Panc1 (cell line): ENCODE measurements around the gene MAEA. TPM values are rescaled to one million over a fixed set of nuclear protein-coding genes. Genes with fewer than 3 reads are reported as not detected.
A peak's percentile ranks its signal among the peaks of the same experiment; 100 is the strongest.

Experiments
- ATAC-seq: fragments of 200-7000 bp; cut with Tn5 transposase; 2 replicates; pipeline ENCODE4 v1.9.1; 2020; ENCODE audit warnings: mild to moderate bottlenecking, moderate library complexity
- BruUV-seq: library from RNA; stranded (reverse); fragments of 400-500 nt; replicated peaks from 2 replicates; lab custom pipeline; 2021; lab: Mats Ljungman, UMichigan
- CTCF ChIA-PET: fragments of 300-600 bp; sonication (Branson Sonifier 250); formaldehyde crosslinking; loops from one replicate; lab custom pipeline; 2022; ENCODE audit warnings: antibody characterized with exemption; lab: Charles Lee
- POLR2A ChIA-PET: fragments of 300-600 bp; sonication (Branson Sonifier 250); formaldehyde crosslinking; loops from one replicate; lab custom pipeline; 2022; ENCODE audit warnings: antibody characterized with exemption; lab: Charles Lee
- DNase-seq: peaks from one replicate; pipeline ENCODE4 v3.0.0-alpha.2; 2010; ENCODE audit warnings: low read depth, low spot score
- H3K27ac ChIP-seq: 2 replicates; pipeline ENCODE4 v1.5.1; 2011; ENCODE audit warnings: mild to moderate bottlenecking, low read length, inconsistent platforms
- H3K27me3 ChIP-seq: fragments of 200-500 bp; sonication (Bioruptor generic); 2 replicates; pipeline ENCODE4 v1.6.0; 2014; ENCODE audit warnings: low read length, inconsistent platforms; ENCODE audit not compliant: control insufficient read depth, insufficient read depth
- H3K36me3 ChIP-seq: fragments of 200-500 bp; sonication (Bioruptor generic); 2 replicates; pipeline ENCODE4 v1.5.1; 2014; ENCODE audit warnings: inconsistent platforms, mild to moderate bottlenecking, low read length, moderate library complexity; ENCODE audit not compliant: control insufficient read depth, insufficient read depth
- H3K4me1 ChIP-seq: 2 replicates; pipeline ENCODE4 v1.5.1; 2011; ENCODE audit warnings: inconsistent platforms, mild to moderate bottlenecking, low read length, moderate library complexity; ENCODE audit not compliant: control insufficient read depth, insufficient read depth
- H3K4me3 ChIP-seq, 2 experiments: 2 replicates each; pipeline ENCODE4 v1.5.1; 2011 to 2012; ENCODE audit warnings: low read depth in 2 of 2, low read length in 2 of 2, mild to moderate bottlenecking in 2 of 2, inconsistent platforms in 1 of 2, moderate library complexity in 1 of 2
- H3K9me3 ChIP-seq: fragments of 200-500 bp; sonication (Bioruptor generic); 2 replicates; pipeline ENCODE4 v1.5.1; 2014; ENCODE audit warnings: low read depth, mild to moderate bottlenecking, inconsistent platforms, low read length, moderate library complexity; ENCODE audit not compliant: control insufficient read depth, insufficient read depth
- POLR2AphosphoS5 ChIP-seq: IDR thresholded peaks from 2 replicates; pipeline ENCODE4 v1.6.1; 2012; ENCODE audit warnings: mild to moderate bottlenecking, low read depth, low read length, moderate library complexity
- SIN3A ChIP-seq: IDR thresholded peaks from 2 replicates; pipeline ENCODE4 v1.6.1; 2012; ENCODE audit warnings: low read depth, mild to moderate bottlenecking, low read length, moderate library complexity, borderline replicate concordance; ENCODE audit not compliant: insufficient read depth
- TCF7L2 ChIP-seq: IDR thresholded peaks from 2 replicates; pipeline ENCODE4 v1.6.1; 2011; ENCODE audit warnings: mild to moderate bottlenecking, low read depth, low read length, inconsistent platforms
- in situ Hi-C: cut with HindIII; loops from 2 replicates; pipeline ENCODE4 v1.10.0; 2016; ENCODE audit warnings: low sequenced_read_pairs, low pct_unique_long_range_greater_than_20kb
- intact Hi-C: fragments of 100-400 bp; cut with micrococcal nuclease; formaldehyde crosslinking; loops from one replicate; pipeline ENCODE4 v1.10.0; 2022; ENCODE audit not compliant: unreplicated experiment
- total RNA-seq: library from RNA; stranded (reverse); gene quantifications from one replicate; pipeline ENCODE4 v1.2.1, GENCODE V29; 2021; ENCODE audit not compliant: unreplicated experiment
- TF ChIP-seq, protein P1 (sequence below), 2 experiments: IDR thresholded peaks; 2 replicates each; pipeline ENCODE4 v1.6.1; 2011 to 2012; ENCODE audit warnings: low read depth in 2 of 2, control low read depth in 1 of 2, low read length in 1 of 2, mild to moderate bottlenecking in 1 of 2, moderate library complexity in 1 of 2; ENCODE audit not compliant: insufficient read depth in 1 of 2
- TF ChIP-seq, protein P2 (sequence below): fragments of 450-650 bp; IDR thresholded peaks from 2 replicates; pipeline ENCODE4 v1.5.1; 2017; ENCODE audit warnings: mild to moderate bottlenecking

MAEA gene
- total RNA-seq, 1 experiment from 2014 or later, result 62.3 TPM

DNA sequence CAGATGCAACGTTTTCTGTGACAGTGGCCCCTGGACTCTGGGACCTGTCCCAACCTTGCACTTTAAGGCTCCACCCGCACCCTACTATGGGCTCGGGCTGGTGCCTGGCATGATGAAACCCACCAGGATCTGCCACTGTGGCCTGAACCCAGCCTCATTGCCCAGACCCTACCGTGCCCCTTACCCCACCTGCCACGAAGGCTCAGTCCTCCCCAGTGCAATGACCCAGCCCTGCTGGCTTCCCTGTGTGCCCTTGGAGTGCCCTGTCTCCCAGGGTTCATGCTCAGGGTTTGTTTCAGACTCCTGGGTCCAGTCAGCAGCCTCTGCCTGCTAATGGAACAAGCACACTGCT, 60.5 kb downstream of the MAEA start:
- H3K4me3 ChIP-seq, result no peak overlapping the region
- ChIA-PET POLR2A (no interaction called here), CTCF (interaction anchor here (0.6 kb wide), 1 partner anchor 125 kb away, joined by 3 read pairs; no protein-coding TSS in a partner anchor)
- peaks cover 4% of the 10 kb centered on the region for H3K4me1 ChIP-seq
- TF ChIP-seq, protein P1, sequence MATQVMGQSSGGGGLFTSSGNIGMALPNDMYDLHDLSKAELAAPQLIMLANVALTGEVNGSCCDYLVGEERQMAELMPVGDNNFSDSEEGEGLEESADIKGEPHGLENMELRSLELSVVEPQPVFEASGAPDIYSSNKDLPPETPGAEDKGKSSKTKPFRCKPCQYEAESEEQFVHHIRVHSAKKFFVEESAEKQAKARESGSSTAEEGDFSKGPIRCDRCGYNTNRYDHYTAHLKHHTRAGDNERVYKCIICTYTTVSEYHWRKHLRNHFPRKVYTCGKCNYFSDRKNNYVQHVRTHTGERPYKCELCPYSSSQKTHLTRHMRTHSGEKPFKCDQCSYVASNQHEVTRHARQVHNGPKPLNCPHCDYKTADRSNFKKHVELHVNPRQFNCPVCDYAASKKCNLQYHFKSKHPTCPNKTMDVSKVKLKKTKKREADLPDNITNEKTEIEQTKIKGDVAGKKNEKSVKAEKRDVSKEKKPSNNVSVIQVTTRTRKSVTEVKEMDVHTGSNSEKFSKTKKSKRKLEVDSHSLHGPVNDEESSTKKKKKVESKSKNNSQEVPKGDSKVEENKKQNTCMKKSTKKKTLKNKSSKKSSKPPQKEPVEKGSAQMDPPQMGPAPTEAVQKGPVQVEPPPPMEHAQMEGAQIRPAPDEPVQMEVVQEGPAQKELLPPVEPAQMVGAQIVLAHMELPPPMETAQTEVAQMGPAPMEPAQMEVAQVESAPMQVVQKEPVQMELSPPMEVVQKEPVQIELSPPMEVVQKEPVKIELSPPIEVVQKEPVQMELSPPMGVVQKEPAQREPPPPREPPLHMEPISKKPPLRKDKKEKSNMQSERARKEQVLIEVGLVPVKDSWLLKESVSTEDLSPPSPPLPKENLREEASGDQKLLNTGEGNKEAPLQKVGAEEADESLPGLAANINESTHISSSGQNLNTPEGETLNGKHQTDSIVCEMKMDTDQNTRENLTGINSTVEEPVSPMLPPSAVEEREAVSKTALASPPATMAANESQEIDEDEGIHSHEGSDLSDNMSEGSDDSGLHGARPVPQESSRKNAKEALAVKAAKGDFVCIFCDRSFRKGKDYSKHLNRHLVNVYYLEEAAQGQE (IDR thresholded peaks at IDR 0.05; ENCODE audit: insufficient read depth in 1 of 2, low read depth in 2 of 2, low read length in 1 of 2), result no peak
- TF ChIP-seq TCF7L2 (no peak), SIN3A (no peak), POLR2AphosphoS5 (no peak)
- TF ChIP-seq, protein P2, sequence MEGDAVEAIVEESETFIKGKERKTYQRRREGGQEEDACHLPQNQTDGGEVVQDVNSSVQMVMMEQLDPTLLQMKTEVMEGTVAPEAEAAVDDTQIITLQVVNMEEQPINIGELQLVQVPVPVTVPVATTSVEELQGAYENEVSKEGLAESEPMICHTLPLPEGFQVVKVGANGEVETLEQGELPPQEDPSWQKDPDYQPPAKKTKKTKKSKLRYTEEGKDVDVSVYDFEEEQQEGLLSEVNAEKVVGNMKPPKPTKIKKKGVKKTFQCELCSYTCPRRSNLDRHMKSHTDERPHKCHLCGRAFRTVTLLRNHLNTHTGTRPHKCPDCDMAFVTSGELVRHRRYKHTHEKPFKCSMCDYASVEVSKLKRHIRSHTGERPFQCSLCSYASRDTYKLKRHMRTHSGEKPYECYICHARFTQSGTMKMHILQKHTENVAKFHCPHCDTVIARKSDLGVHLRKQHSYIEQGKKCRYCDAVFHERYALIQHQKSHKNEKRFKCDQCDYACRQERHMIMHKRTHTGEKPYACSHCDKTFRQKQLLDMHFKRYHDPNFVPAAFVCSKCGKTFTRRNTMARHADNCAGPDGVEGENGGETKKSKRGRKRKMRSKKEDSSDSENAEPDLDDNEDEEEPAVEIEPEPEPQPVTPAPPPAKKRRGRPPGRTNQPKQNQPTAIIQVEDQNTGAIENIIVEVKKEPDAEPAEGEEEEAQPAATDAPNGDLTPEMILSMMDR, result no peak
- no TSS peak for BruUV-seq
- no peaks in the 10 kb centered on the region for H3K9me3 ChIP-seq
- H3K27ac ChIP-seq, result no peak overlapping the region
- DNase-seq (no peak), ATAC-seq (no peak)
- no peaks in the 10 kb centered on the region for H3K36me3 ChIP-seq
- intact Hi-C loops, result no loop called here
- in situ Hi-C loops, result no loop called here
- no peaks in the 10 kb centered on the region for H3K27me3 ChIP-seq

DNA sequence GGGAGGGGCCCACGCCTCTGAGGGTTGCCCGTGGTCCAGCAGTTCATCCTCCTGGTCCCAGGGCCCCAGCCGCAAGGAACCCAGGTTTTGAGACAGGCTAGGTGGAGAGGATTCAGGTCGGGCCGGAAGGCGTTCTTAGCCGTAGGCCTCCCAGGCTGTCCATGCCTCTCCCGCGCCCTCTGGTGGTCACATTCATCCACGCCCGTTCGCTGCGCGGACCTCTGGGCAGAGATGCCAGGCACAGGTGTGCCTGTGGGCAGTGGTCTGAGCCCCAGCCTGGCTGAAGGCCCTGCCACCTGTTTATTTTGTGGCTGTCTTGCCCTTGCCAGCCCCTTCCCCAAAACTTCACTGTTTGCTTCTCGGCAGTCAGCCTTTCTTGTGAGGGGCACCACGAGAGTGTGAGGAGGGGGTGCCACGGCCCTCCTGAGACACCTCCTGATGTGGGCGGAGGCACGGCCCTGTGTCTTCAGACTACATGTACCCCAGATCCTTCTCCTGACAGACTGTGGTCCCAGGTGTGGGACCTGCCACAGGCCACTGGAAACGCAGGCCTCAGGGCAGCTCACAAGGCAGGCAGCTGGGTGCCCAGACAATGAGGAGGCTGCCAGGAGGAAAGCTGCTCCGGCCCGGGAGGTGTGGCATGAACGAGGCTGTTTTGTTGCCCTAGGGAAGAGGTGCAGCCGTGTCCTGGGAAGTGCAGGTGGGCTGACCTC, 62.3 kb downstream of the MAEA start:
- H3K4me1 ChIP-seq, result peaks cover 4% of the 10 kb centered on the region
- TF ChIP-seq POLR2AphosphoS5, result no peak
- TF ChIP-seq, protein P1 (IDR thresholded peaks at IDR 0.05; ENCODE audit: insufficient read depth in 1 of 2, low read depth in 2 of 2, low read length in 1 of 2), result no peak
- no peak for TF ChIP-seq SIN3A
- in situ Hi-C loops, result no loop called here
- H3K27ac ChIP-seq, result 0 out of 2 replicates have a peak overlapping the region, but pooled peaks have one; percentile 34
- H3K27me3 ChIP-seq, result no peaks in the 10 kb centered on the region
- DNase-seq, result peak; percentile 54
- no peak overlapping the region for H3K4me3 ChIP-seq
- ATAC-seq, result peak; percentile 69
- no peaks in the 10 kb centered on the region for H3K9me3 ChIP-seq
- no TSS peak for BruUV-seq
- intact Hi-C loops, result no loop called here
- ChIA-PET CTCF (no interaction called here), POLR2A (no interaction called here)
- H3K36me3 ChIP-seq, result no peaks in the 10 kb centered on the region
